Activated naive CD8-positive, alpha-beta T cell treated with anti-CD3 and anti-CD28 coated beads, Interleukin-2, amount 50 U/mL, for 24 hours (primary cell): ENCODE measurements around the gene ZFR2.

Experiments used
- ATAC-seq: fragments of 150-1000 bp; cut with Tn5 transposase; one replicate; pipeline ENCODE4 v1.10.0; 2021
- DNase-seq: peaks from one replicate; pipeline ENCODE4 v3.0.0; 2021
- H3K27ac Mint-ChIP-seq: one replicate; pipeline ENCODE4 v1.8.0; 2021; ENCODE audit warnings: mild to moderate bottlenecking, mixed read lengths
- H3K27me3 Mint-ChIP-seq: one replicate; pipeline ENCODE4 v1.8.0; 2021; ENCODE audit warnings: mixed read lengths
- H3K36me3 Mint-ChIP-seq: one replicate; pipeline ENCODE4 v1.8.0; 2021; ENCODE audit warnings: low read depth, mixed read lengths
- H3K4me1 Mint-ChIP-seq: one replicate; pipeline ENCODE4 v1.8.0; 2021; ENCODE audit warnings: mixed read lengths
- H3K4me3 Mint-ChIP-seq: one replicate; pipeline ENCODE4 v1.8.0; 2021; ENCODE audit warnings: mild to moderate bottlenecking, moderate library complexity, mixed read lengths
- H3K9me3 Mint-ChIP-seq: one replicate; pipeline ENCODE4 v1.8.0; 2021; ENCODE audit warnings: mixed read lengths

The ZFR2 gene

GRCh38 chr19:3857449-3858003 is 11.3 kb downstream of the ZFR2 start:
- Mint-ChIP-seq H3K36me3 (no peaks in the 10 kb centered on the region), H3K9me3 (peaks cover under 1% of the 10 kb centered on the region), H3K27me3 (no peaks in the 10 kb centered on the region), H3K27ac (no peak overlapping the region), H3K4me1 (no peaks in the 10 kb centered on the region), H3K4me3 (no peak overlapping the region)
- DNase-seq (no peak), ATAC-seq (no peak)

GRCh38 chr19:3855320-3855719 is 13.5 kb downstream of the ZFR2 start:
- no peak overlapping the region for H3K27ac Mint-ChIP-seq

GRCh38 chr19:3852614-3853254 is 16.1 kb downstream of the ZFR2 start:
- no peak for ATAC-seq
- Mint-ChIP-seq H3K9me3 (peaks cover 12% of the 10 kb centered on the region), H3K4me1 (no peaks in the 10 kb centered on the region), H3K27me3 (no peaks in the 10 kb centered on the region), H3K36me3 (peaks cover 6% of the 10 kb centered on the region), H3K4me3 (no peak overlapping the region), H3K27ac (no peak overlapping the region)
- peak; percentile 16 for DNase-seq

More at GRCh38 chr19:3855320-3855719, 13.5 kb downstream of the ZFR2 start:
- H3K9me3 Mint-ChIP-seq, result peaks cover 12% of the 10 kb centered on the region
- no peak overlapping the region for H3K4me3 Mint-ChIP-seq
- no peaks in the 10 kb centered on the region for H3K4me1 Mint-ChIP-seq
- no peaks in the 10 kb centered on the region for H3K27me3 Mint-ChIP-seq
- DNase-seq (no peak), ATAC-seq (no peak)
- H3K36me3 Mint-ChIP-seq, result peaks cover 6% of the 10 kb centered on the region

- Mint-ChIP-seq H3K27me3 (no peaks in the 10 kb centered on the region), H3K4me1 (no peaks in the 10 kb centered on the region), H3K9me3 (peaks cover 12% of the 10 kb centered on the region), H3K27ac (no peak overlapping the region), H3K4me3 (no peak overlapping the region), H3K36me3 (peaks cover 6% of the 10 kb centered on the region)
- DNase-seq, result no peak
- ATAC-seq, result no peak
Observed at GRCh38 chr19:3852177-3852511, 16.7 kb downstream of the ZFR2 start.

GRCh38 chr19:3851254-3852176 is 17.3 kb downstream of the ZFR2 start:
- DNase-seq, result no peak
- Mint-ChIP-seq H3K27me3 (peaks cover 2% of the 10 kb centered on the region), H3K4me1 (no peaks in the 10 kb centered on the region), H3K27ac (no peak overlapping the region), H3K9me3 (peaks cover 12% of the 10 kb centered on the region), H3K36me3 (peaks cover 6% of the 10 kb centered on the region), H3K4me3 (no peak overlapping the region)
- ATAC-seq, result no peak

GRCh38 chr19:3850320-3850972 is 18.4 kb downstream of the ZFR2 start:
- Mint-ChIP-seq H3K9me3 (peaks cover 12% of the 10 kb centered on the region), H3K27me3 (peaks cover 3% of the 10 kb centered on the region), H3K36me3 (peaks cover 6% of the 10 kb centered on the region), H3K4me1 (no peaks in the 10 kb centered on the region), H3K27ac (no peak overlapping the region), H3K4me3 (no peak overlapping the region)
- DNase-seq (no peak), ATAC-seq (no peak)

- no peak overlapping the region for H3K27ac Mint-ChIP-seq
- peaks cover 3% of the 10 kb centered on the region for H3K27me3 Mint-ChIP-seq
- H3K4me1 Mint-ChIP-seq, result no peaks in the 10 kb centered on the region
- H3K36me3 Mint-ChIP-seq, result peaks cover 6% of the 10 kb centered on the region
- ATAC-seq, result no peak
- H3K4me3 Mint-ChIP-seq, result no peak overlapping the region
- H3K9me3 Mint-ChIP-seq, result peaks cover 12% of the 10 kb centered on the region
- DNase-seq, result no peak
Observed at GRCh38 chr19:3849787-3850186, 19.1 kb downstream of the ZFR2 start.

GRCh38 chr19:3849092-3849491 is 19.7 kb downstream of the ZFR2 start:
- DNase-seq (peak; percentile 37), ATAC-seq (no peak)
- peaks cover 3% of the 10 kb centered on the region for H3K27me3 Mint-ChIP-seq
- H3K27ac Mint-ChIP-seq, result no peak overlapping the region
- H3K4me3 Mint-ChIP-seq, result no peak overlapping the region
- H3K4me1 Mint-ChIP-seq, result no peaks in the 10 kb centered on the region
- H3K36me3 Mint-ChIP-seq, result peaks cover 6% of the 10 kb centered on the region
- H3K9me3 Mint-ChIP-seq, result peaks cover 12% of the 10 kb centered on the region

GRCh38 chr19:3844596-3844995 is 24.2 kb downstream of the ZFR2 start:
- ATAC-seq, result no peak
- H3K4me3 Mint-ChIP-seq, result no peak overlapping the region
- peaks cover 3% of the 10 kb centered on the region for H3K27me3 Mint-ChIP-seq
- no peaks in the 10 kb centered on the region for H3K4me1 Mint-ChIP-seq
- DNase-seq, result no peak
- no peak overlapping the region for H3K27ac Mint-ChIP-seq
- no peaks in the 10 kb centered on the region for H3K9me3 Mint-ChIP-seq
- H3K36me3 Mint-ChIP-seq, result no peaks in the 10 kb centered on the region

GRCh38 chr19:3842948-3843347 is 25.9 kb downstream of the ZFR2 start:
- no peak for DNase-seq
- H3K36me3 Mint-ChIP-seq, result no peaks in the 10 kb centered on the region
- H3K9me3 Mint-ChIP-seq, result peaks cover 2% of the 10 kb centered on the region
- H3K4me3 Mint-ChIP-seq, result no peak overlapping the region
- no peak overlapping the region for H3K27ac Mint-ChIP-seq
- no peaks in the 10 kb centered on the region for H3K4me1 Mint-ChIP-seq
- H3K27me3 Mint-ChIP-seq, result peaks cover 3% of the 10 kb centered on the region
- no peak for ATAC-seq

- peaks cover 2% of the 10 kb centered on the region for H3K4me1 Mint-ChIP-seq
- DNase-seq, result no peak
- ATAC-seq, result no peak
- H3K27ac Mint-ChIP-seq, result no peak overlapping the region
- no peak overlapping the region for H3K4me3 Mint-ChIP-seq
- no peaks in the 10 kb centered on the region for H3K36me3 Mint-ChIP-seq
- H3K9me3 Mint-ChIP-seq, result peaks cover 11% of the 10 kb centered on the region
- no peaks in the 10 kb centered on the region for H3K27me3 Mint-ChIP-seq
Observed at GRCh38 chr19:3840804-3841203, 28.0 kb downstream of the ZFR2 start.

GRCh38 chr19:3839941-3840340 is 28.9 kb downstream of the ZFR2 start:
- Mint-ChIP-seq H3K4me1 (peaks cover 2% of the 10 kb centered on the region), H3K9me3 (peaks cover 11% of the 10 kb centered on the region), H3K27me3 (no peaks in the 10 kb centered on the region), H3K4me3 (no peak overlapping the region), H3K27ac (no peak overlapping the region), H3K36me3 (no peaks in the 10 kb centered on the region)
- ATAC-seq (no peak), DNase-seq (no peak)

- peaks cover 11% of the 10 kb centered on the region for H3K9me3 Mint-ChIP-seq
- H3K36me3 Mint-ChIP-seq, result no peaks in the 10 kb centered on the region
- DNase-seq, result no peak
- H3K27ac Mint-ChIP-seq, result no peak overlapping the region
- no peak for ATAC-seq
- peaks cover 2% of the 10 kb centered on the region for H3K4me1 Mint-ChIP-seq
- H3K27me3 Mint-ChIP-seq, result no peaks in the 10 kb centered on the region
- H3K4me3 Mint-ChIP-seq, result no peak overlapping the region
Observed at GRCh38 chr19:3838661-3839060, 30.2 kb downstream of the ZFR2 start.

- peaks cover 2% of the 10 kb centered on the region for H3K4me1 Mint-ChIP-seq
- no peak overlapping the region for H3K4me3 Mint-ChIP-seq
- no peak overlapping the region for H3K27ac Mint-ChIP-seq
- DNase-seq (no peak), ATAC-seq (no peak)
- no peaks in the 10 kb centered on the region for H3K27me3 Mint-ChIP-seq
- H3K36me3 Mint-ChIP-seq, result no peaks in the 10 kb centered on the region
- H3K9me3 Mint-ChIP-seq, result peaks cover 11% of the 10 kb centered on the region
Observed at GRCh38 chr19:3837922-3838321, 30.9 kb downstream of the ZFR2 start.
